HG03280 (cell line): ENCODE data around the gene CSF3R.

Experiments used
- ATAC-seq: cut with Tn5 transposase; IDR thresholded peaks from one replicate; pipeline ENCODE4 v1.9.1; 2021; ENCODE audit warnings: mild to moderate bottlenecking, moderate library complexity; ENCODE audit not compliant: unreplicated experiment

Gene CSF3R

DNA sequence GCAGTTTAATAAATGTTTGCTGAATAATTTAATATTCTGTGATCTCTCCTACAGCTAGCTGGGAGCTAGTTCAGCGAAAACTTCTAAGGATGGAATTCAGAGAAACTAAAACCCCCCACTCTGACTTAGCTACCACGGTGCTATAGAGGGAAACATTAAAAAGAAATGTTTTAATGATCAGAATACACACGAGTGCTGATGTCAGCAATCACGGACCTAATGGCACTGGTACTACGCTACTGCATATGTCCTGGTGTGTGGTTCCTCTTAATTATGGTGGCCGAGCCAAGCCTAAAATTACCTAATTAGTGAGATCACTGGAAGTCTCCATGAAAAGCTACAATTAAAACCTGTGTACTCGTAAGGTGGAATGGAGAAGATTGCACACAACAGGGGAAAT, 61.1 kb downstream of the CSF3R start:
- ATAC-seq: no peak

- ATAC-seq: no peak
These were observed 61.8 kb downstream of the CSF3R start for GRCh38 chr1:36420836-36421317.

GRCh38 chr1:36420409-36420808, 62.3 kb downstream of the CSF3R start:
- ATAC-seq: no peak

DNA sequence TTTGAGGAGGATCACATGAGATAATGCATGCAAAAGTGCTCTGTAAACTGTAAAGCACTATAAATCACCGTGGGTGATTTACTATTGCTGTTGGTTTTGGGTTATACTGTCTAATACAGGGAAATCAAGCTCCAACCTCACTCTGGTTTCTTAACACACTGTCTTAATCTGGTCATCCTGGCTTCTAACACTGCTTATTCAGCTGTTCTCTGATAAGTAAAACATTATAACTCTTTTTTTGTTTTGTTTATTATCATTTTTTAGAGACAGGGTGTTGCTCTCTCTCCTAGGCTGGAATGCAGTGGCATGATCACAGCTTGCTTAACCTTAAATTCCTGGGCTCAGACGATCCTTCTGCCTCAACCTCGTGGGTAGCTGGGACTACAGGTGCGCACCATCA, 63.1 kb downstream of the CSF3R start:
- no peak for ATAC-seq

DNA sequence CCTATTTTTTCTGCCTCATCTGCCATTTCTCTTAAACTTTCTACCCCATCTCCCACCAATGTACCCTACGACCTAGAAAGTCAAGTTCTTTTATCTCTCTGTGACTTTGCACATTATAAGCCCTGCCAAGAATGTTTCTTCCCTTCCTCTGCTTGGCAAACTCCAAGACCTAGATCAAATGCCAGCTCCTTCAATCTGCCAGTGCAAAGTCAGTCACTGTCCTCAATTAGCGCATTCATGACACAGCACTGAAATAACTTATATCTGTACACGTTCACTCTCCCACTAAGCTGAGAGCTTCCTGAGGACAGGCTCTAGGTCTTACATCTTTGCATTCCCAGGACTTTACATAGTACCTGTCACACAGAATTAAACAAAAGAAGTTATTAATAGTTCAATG, 63.6 kb downstream of the CSF3R start:
- no peak for ATAC-seq

DNA sequence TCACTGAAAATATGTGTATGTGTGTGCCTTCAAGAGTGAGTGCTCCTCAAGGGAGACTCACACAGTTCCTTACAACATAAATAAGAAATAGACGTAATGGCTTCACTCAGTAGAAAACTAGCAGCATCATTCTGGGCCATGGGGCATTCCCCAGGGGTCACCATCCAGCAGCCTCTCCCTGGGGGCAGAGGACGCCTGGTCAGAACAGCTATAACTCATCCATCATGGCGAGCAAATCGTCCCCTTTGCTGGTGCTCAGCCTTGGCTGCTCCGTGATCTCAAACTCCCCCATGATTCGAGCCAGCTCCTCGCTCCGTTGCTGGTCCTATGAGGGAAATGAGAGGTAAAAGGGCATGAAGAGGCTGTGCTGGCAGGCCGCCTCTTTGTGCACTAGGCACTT, 64.8 kb downstream of the CSF3R start:
- no peak for ATAC-seq
